GM19239 (cell line): ENCODE data around the gene CTU2.
A peak's percentile ranks its signal among the peaks of the same experiment; 100 is the strongest.

Experiments
- DNase-seq: peaks from one replicate; pipeline ENCODE4 v3.0.0; 2011; ENCODE audit warnings: low spot score; ENCODE audit not compliant: insufficient read length
- FAIRE-seq: peaks from 2 replicates; lab custom pipeline; 2011; peaks lifted over from hg19 to GRCh38; lab: Jason Lieb, UNC

CTU2 gene

GRCh38 chr16:88739977-88740726 lies 33.8 kb downstream of the CTU2 start:
- DNase-seq (no peak), FAIRE-seq (no peak)

DNA sequence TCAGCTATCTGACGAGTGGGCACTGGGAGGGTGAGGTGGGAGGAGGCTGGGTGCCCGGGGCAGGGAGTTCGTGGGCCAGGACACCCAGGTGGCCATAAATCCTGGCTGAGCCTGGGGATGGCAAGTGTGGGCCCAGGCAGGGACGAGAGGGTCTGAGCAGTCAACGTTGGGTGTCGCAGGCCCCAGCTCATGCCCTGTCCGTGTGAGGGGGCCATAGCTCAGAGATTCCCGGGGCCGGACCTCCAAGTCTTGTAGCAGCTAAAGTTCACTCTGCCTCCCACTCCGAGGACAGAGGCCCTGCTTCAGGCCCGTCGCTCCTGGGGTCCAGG lies 34.4 kb downstream of the CTU2 start:
- FAIRE-seq (no peak), DNase-seq (no peak)

- DNase-seq (no peak), FAIRE-seq (no peak)
Observed at GRCh38 chr16:88741368-88741767, 35.1 kb downstream of the CTU2 start.

- FAIRE-seq (no peak), DNase-seq (no peak)
Observed at GRCh38 chr16:88742896-88743605, 36.7 kb downstream of the CTU2 start.

DNA sequence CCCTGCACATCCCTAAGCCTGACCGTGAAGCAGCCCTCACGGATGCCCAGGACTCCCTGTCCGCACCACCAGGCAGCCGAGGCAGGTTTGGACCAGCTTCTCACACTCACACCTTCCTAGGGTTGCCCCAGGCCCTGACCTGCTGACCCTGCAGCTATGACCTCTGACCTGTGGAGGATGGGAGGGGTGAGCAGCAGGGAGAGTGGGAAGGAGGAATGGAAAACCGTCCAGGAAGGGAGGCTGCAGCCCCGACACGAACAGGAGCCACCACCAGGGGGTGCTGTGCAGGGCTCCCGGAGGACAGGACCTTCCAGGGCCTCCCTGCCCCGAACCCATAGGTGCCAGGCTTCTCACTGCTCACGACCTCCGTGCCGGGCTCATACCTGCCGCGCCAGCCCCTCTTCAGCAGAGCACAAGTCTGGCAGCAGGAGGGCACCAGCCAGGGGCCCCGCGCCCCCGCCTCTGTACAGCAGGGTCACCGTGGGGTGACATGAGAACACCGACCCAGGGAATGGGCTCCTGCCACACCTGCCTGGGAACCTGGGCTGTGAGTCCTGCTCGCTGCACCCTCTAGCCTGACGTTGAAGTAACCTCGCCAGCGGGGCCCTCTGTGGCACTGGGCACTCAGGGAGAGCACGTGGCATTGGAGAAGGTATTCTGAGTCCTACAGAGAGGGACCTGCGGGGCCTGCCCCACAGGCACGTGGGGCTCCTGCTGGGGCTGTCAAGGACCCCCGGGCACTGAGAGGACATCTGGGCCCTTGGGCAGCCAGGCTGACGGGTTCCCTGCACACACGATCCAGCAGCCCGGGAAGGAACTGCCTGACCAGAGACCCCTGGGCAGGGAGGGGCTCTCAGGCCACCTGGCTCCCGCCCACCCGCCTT lies 37.6 kb downstream of the CTU2 start:
- DNase-seq (peak; percentile 85), FAIRE-seq (peak; percentile 76)

- no peak for DNase-seq
- no peak for FAIRE-seq
Observed at GRCh38 chr16:88744577-88745521, 38.5 kb downstream of the CTU2 start.

DNA sequence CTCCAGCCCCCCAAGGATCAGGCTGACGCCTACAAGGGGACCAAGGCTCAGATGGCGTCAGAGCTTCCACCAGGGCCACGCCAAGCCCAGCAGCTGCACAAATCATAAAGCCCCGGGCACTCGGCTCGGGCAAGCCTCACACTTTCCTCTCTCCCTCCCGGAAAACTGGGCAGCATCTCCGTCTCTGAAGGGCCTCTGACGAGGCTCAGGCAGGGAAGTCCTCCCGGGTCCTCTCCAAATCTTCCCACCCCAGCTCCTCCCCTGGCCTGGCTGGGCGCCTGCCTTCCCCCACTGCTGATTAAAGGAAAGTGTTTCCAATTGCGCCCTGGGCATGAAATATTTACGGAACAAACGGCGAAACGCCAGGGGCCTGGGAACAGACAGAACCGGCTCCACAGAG lies 40.2 kb downstream of the CTU2 start:
- FAIRE-seq (no peak), DNase-seq (no peak)

DNA sequence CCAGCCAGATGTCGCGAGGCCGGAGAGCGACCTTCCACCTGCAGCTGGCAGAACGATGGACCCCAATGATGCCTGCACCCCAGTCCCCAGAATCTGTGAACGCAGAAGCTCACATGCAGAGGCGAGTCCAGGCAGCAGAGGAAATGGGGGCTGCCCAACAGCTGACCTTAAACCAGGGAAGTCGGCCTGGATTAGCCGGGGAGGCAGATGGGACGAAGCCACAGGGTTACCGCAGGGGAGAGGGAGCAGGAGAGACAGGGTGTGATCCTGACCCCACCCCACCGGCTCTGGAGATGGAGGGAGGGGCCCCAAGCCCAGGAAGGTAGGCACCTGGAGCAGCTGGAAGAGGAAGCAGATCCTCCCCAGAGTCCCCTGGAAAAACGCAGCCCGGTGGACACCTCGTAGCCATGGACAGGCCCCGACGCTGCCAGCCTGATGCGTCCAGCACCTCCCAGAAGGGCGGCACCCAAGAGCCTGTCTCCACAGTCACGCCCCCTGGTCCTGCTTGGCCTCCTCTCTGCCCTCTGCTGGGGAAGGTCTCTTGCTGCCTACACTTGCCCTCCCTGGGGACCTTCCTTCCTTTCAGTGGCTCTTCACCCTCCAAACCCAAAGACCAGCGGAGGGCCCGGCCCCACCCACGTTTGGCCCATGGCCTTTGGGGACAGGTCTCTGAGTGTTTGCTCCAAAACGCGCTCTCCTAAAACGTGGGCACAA lies 41.4 kb downstream of the CTU2 start:
- FAIRE-seq (no peak), DNase-seq (peak; percentile 65)

- FAIRE-seq (no peak), DNase-seq (no peak)
Observed at GRCh38 chr16:88748364-88748763, 42.1 kb downstream of the CTU2 start.

DNA sequence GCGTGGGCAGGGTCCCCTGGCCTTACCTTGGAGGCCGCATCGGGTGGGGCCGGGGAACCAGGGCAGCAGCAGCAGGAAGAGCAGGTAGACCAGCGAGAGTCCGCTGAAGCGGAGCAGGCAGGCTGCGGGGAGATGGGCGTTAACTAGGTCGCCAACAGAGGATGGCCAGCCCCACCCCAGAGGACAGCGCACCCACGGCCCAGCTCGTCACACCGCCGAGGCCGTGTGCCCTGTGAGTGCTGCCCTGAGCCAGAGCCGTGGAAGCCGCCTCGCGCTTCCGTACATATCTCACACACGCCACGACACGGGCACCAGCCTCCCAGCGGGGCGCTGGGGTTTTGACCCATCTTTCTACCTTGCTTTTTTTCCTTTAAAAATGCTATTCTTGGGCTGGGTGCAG lies 43.1 kb downstream of the CTU2 start:
- no peak for FAIRE-seq
- no peak for DNase-seq

DNA sequence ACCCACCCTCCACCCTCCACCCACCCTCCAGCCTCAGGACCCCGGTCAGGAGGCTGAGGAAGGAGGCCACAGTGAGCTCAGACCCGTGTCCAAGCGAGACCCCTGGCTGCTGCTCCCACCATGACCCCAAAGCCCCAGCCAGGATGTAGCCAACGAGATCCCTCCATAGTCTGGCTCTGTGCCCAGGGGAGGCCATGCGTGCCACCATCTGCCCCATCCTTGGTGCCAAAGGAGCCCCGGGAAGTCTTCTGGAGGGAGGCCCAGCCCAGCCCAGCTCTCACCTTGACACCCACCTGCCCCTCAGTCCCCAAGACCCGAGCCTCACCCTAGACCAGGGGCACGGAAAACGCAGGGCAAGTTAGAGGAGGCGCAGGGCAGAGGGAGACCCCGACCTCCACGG lies 44.6 kb downstream of the CTU2 start:
- FAIRE-seq = no peak
- no peak for DNase-seq

DNA sequence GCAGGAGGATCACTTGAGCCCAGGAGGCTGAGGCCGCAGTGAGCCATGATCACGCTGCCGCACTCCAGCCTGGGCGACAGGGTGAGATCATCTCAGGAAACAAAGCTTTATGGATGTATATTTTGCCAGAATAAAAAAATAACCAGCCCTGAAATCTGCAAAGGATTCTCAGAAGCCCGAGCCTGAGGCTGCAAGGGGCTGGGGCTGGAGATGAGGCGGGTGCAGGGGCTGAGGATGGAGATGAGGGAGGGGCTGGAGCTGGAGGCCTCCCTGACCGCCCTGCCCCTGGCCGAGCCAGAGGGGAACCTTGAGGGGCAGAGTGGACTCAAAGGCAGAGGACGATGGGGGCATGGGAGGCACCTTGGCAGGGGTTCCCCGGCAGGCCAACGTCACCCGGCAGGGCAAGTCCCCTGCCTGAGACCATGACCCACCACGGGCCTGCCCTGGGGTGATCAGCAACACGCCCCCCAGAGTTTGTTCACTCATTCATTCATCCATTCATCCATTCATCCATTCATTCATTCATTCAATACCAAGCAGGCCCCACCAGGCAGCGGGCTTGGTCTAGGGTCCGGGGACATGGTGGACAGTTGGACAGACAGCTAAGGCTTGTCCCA lies 46.2 kb downstream of the CTU2 start:
- FAIRE-seq = no peak
- no peak for DNase-seq

- DNase-seq (no peak), FAIRE-seq (no peak)
Observed at GRCh38 chr16:88753191-88753590, 46.9 kb downstream of the CTU2 start.

GRCh38 chr16:88753602-88754001 lies 47.3 kb downstream of the CTU2 start:
- no peak for FAIRE-seq
- no peak for DNase-seq

GRCh38 chr16:88754109-88754911 lies 48.0 kb downstream of the CTU2 start:
- FAIRE-seq = no peak

GRCh38 chr16:88754912-88755744 lies 48.8 kb downstream of the CTU2 start:
- no peak for DNase-seq
- FAIRE-seq = no peak

More at GRCh38 chr16:88754109-88754911, 48.0 kb downstream of the CTU2 start:
- no peak for DNase-seq

DNA sequence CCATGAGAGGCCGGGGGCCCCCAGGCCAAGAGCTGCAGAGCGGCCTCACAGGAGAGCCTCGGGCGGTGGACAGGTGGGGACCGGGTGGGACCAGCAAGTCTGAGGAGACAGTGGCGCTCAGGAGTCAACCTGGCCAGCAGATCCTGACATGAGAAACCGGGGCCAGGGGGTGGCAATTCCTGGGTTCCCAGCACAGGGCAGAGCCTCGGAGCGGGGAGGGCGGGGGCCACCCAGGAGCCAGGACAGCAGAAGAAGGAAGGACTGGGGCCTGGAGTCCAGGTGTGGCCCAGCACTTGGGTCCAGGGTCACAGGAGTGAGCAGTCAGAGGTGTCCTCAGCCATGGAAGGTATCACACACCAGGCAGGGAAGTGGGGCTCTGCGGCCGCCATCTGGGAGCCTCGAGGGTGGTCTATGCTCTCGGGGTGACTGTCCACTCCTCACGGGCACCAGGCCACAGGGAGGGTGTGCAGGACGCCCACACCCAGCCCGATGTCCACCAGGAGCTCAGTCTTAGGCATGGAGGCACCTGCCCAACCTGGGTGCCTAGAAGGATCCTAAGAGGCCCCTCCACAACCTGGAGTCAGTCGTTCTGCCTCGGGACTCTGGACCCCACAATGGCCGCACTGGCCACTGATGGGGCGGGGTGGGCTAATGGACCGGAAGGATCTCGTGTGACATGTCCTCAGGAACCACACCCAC lies 49.6 kb downstream of the CTU2 start:
- FAIRE-seq (no peak), DNase-seq (no peak)
